ENCODE results near the gene DOCK9. TPM values are rescaled to one million over a fixed set of nuclear protein-coding genes. Genes with fewer than 3 reads are reported as not detected.

Gene DOCK9
- total and polyA plus RNA-seq, 4 donors = 48.8 to 193 (median 133) TPM

GRCh38 chr13:98937911-98938381 is 39.9 kb downstream of the DOCK9 start:
- Histone ChIP-seq H3K36me3 (ENCODE audit: control insufficient read depth in 4 of 4, insufficient read depth in 4 of 4, low read length in 4 of 4) (no peaks in the 10 kb centered on the region), H3K9me3 (ENCODE audit: control insufficient read depth in 4 of 4, insufficient read depth in 3 of 4, low read length in 3 of 4) (peaks cover 0 to 11% (median 7%) of the 10 kb centered on the region in 4 donors), H3K4me3 (no peak overlapping the region), H3K4me1 (ENCODE audit: control insufficient read depth in 5 of 5, insufficient read depth in 5 of 5, low read length in 5 of 5) (peaks cover 0 to 9% (median 5%) of the 10 kb centered on the region in 5 donors), H3K9ac (ENCODE audit: insufficient read depth in 1 of 2, low read length in 2 of 2) (no peak overlapping the region), H3K27ac (ENCODE audit: low read depth in 1 of 2, low read length in 1 of 2) (no peak overlapping the region), H3K27me3 (ENCODE audit: control insufficient read depth in 3 of 3, insufficient read depth in 3 of 3, low read length in 2 of 3) (no peaks in the 10 kb centered on the region)
- no peak for TF ChIP-seq CTCF (IDR thresholded peaks at IDR 0.05; ENCODE audit: control extremely low read depth, extremely low read depth)
- ATAC-seq (ENCODE audit: insufficient read depth, low FRiP score) (no peak), DNase-seq (no peak)
- 71 to 82% methylated on average over 6 of the region's 6 CpGs for WGBS, 2 donors

GRCh38 chr13:98934243-98934642 is 43.6 kb downstream of the DOCK9 start:
- no peak overlapping the region for H3K9ac ChIP-seq (ENCODE audit: insufficient read depth in 1 of 2, low read length in 2 of 2)
- peaks cover 0 to 6% (median 4%) of the 10 kb centered on the region in 5 donors for H3K4me1 ChIP-seq (ENCODE audit: control insufficient read depth in 5 of 5, insufficient read depth in 5 of 5, low read length in 5 of 5)
- H3K27me3 ChIP-seq (ENCODE audit: control insufficient read depth in 3 of 3, insufficient read depth in 3 of 3, low read length in 2 of 3) = no peaks in the 10 kb centered on the region
- TF ChIP-seq CTCF (IDR thresholded peaks at IDR 0.05; ENCODE audit: control extremely low read depth, extremely low read depth) = no peak
- ATAC-seq (ENCODE audit: insufficient read depth, low FRiP score) = no peak
- no peak overlapping the region for H3K4me3 ChIP-seq
- DNase-seq = no peak
- WGBS, 2 donors = 99% methylated on average over 3 of the region's 3 CpGs
- H3K36me3 ChIP-seq (ENCODE audit: control insufficient read depth in 4 of 4, insufficient read depth in 4 of 4, low read length in 4 of 4) = no peaks in the 10 kb centered on the region
- H3K27ac ChIP-seq (ENCODE audit: low read depth in 1 of 2, low read length in 1 of 2) = no peak overlapping the region
- H3K9me3 ChIP-seq (ENCODE audit: control insufficient read depth in 4 of 4, insufficient read depth in 3 of 4, low read length in 3 of 4) = peaks cover 0 to 11% (median 7%) of the 10 kb centered on the region in 4 donors

- WGBS, 2 donors = 37 to 51% methylated on average over 8 of the region's 8 CpGs
- H3K9me3 ChIP-seq (ENCODE audit: control insufficient read depth in 4 of 4, insufficient read depth in 3 of 4, low read length in 3 of 4) = peaks cover 0 to 11% (median 5%) of the 10 kb centered on the region in 4 donors
- no peak overlapping the region for H3K4me3 ChIP-seq
- H3K27ac ChIP-seq (ENCODE audit: low read depth in 1 of 2, low read length in 1 of 2) = peak overlapping the region; percentile 32 to 33
- H3K27me3 ChIP-seq (ENCODE audit: control insufficient read depth in 3 of 3, insufficient read depth in 3 of 3, low read length in 2 of 3) = no peaks in the 10 kb centered on the region
- H3K4me1 ChIP-seq (ENCODE audit: control insufficient read depth in 5 of 5, insufficient read depth in 5 of 5, low read length in 5 of 5) = peaks cover 0 to 5% (median 0%) of the 10 kb centered on the region in 5 donors
- H3K36me3 ChIP-seq (ENCODE audit: control insufficient read depth in 4 of 4, insufficient read depth in 4 of 4, low read length in 4 of 4) = peaks cover 0 to 2% (median 0%) of the 10 kb centered on the region in 4 donors
- no peak overlapping the region for H3K9ac ChIP-seq (ENCODE audit: insufficient read depth in 1 of 2, low read length in 2 of 2)
- DNase-seq = no peak
- TF ChIP-seq CTCF (IDR thresholded peaks at IDR 0.05; ENCODE audit: control extremely low read depth, extremely low read depth) = no peak
- ATAC-seq (ENCODE audit: insufficient read depth, low FRiP score) = no peak
Measured at GRCh38 chr13:98930151-98930591, 47.7 kb downstream of the DOCK9 start.

All from lung (tissue), 12 donors.